Fibroblast of skin of left quadriceps (primary cell): ENCODE measurements around the gene EYA3.
A peak's percentile ranks its signal among the peaks of the same experiment; 100 is the strongest.

ENCODE experiments used
- DNase-seq, 2 experiments: peaks; one replicate each; pipeline ENCODE4 v3.0.0-alpha.2; 2013; ENCODE audit warnings: low read depth in 2 of 2

EYA3 gene

GRCh38 chr1:28088168-28088961 lies at the start of gene EYA3:
TSS of gene EYA3 (minus strand) at chr1:28088610. CDS start at chr1:28058026, 30,584 bp downstream.
- DNase-seq: peak; percentile 94 to 95

GRCh38 chr1:28136922-28137613 lies 48.7 kb upstream of the EYA3 start:
- DNase-seq: no peak

GRCh38 chr1:28136169-28136921 lies 47.9 kb upstream of the EYA3 start:
- DNase-seq: no peak

GRCh38 chr1:28135371-28136168 lies 47.2 kb upstream of the EYA3 start:
- DNase-seq: no peak

GRCh38 chr1:28134651-28135207 lies 46.3 kb upstream of the EYA3 start:
- DNase-seq: no peak

- DNase-seq: no peak
Measured at GRCh38 chr1:28132171-28133167, 44.1 kb upstream of the EYA3 start.

DNA sequence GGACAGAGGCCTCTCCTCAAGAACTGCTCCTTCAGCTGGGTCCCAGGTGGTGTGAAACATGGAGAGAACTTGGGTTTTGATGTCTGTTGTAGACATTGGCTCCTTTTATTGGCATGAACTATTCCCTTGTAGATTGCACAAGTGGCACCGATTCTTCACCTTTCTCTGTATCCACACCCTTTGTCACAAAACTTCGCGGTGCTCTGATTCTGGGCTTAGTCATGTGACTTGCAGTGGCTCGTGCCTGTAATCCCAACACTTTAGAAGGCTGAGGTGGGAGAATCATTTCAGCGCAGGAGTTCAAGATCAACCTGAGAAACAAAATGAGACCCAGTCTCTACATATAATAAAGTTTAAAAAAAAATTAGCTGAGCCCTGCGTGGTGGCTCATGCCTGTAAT lies 42.5 kb upstream of the EYA3 start:
- no peak for DNase-seq

- DNase-seq: no peak
Measured at GRCh38 chr1:28129150-28129549, 40.7 kb upstream of the EYA3 start.

DNA sequence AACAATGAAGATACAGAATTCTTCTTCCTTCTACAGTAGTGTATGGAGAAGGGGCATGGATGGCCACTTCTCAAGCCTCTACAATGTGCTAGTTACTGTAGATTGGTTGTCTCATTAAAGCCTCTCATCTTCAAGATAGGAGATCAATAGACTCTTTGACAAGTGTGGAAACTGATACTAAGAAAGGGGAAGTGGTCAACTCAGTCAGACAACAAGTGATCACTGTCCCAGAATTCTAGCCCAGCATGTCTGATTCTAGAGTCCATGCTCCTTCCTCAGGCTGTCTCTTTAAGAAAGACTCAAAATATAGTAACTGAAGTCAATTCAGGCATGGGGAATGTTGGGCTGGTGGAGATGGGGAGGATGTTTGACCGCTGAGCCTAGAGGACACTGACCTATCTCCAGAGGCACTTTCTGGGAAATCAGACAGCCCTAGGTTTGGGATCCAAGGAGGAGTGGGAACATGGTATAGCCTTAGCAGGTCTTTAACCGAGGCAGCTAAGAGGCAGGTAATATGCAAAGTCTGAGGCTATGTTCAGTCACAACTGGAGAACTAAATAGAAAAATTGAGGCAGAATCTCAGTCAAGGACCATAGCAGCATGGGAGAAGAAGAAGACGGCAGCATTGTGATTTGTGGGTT lies 39.3 kb upstream of the EYA3 start:
- DNase-seq: no peak

DNA sequence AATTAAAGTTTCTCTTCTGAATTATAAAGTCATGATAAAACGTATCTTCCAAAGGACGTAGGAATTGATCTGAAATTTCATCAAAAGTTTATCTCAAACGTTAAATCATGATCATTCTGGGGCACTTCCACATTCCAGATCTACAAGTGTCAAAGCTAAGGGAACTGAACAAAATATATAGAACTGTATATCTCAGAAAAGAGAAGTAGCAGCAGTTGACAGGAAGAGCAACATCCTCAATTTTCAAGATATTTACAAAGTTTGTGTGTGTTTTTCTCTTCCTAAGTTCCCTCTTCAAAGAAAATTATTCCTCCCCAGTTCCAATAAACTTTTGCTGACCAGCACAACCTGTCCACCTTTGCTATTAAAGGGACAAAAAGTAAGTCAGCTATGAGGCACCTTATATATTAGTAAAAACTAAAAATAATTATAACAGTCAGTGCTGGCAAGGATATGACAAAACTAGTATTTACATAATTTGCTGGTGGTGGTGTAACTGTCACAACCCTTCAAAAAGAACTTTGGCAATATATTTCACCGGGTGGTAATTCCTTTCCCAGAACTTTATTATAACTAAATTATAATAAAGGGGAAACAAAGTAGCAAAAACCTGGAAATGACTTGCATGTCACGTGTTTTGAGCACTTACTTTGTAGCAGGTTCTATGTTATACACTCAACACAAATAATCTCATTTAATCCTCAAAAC lies 38.5 kb upstream of the EYA3 start:
- DNase-seq: no peak

DNA sequence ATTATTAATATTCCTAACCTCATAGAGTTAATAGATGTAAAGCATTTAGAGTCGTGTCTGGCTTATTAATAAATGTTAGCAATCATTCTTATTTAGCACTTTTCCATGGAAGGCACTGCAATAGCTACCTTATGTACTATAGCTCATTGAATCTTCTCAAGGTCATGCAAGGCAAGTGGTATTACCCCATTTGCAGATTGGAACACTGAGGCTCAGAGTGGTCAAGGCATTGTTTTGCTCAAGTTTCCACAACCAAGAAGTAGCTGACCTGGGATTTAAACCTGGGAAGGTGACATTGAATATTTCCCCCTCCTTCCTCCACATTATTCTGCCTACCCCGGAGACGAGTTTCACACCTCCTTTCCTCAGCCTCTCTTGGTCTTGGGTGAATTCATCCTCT lies 37.8 kb upstream of the EYA3 start:
- no peak for DNase-seq

DNA sequence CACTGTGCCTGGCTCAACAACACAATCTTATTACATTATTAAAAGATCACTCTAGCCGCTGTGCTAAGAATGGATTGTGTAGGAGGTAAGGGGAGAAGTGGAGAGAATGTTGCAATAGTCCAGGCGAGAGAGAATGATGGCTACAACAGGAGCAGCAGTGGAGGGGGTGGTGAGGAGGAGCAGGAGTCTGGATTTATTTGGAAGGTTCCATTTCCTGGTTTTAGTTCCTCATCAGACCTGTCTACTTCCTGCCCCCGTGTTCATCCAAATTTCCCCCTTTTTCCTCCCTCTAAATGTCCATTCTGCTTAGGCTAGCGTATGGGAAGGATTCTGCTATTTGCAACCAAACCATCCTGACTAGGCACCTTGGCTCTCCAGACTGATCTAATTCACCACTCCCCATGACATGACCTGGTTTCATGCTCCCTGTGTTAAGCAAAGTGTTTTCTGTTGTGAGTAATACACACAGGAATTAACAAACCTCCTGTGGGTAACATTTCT lies 35.1 kb upstream of the EYA3 start:
- peak; percentile 25 to 31 for DNase-seq

DNA sequence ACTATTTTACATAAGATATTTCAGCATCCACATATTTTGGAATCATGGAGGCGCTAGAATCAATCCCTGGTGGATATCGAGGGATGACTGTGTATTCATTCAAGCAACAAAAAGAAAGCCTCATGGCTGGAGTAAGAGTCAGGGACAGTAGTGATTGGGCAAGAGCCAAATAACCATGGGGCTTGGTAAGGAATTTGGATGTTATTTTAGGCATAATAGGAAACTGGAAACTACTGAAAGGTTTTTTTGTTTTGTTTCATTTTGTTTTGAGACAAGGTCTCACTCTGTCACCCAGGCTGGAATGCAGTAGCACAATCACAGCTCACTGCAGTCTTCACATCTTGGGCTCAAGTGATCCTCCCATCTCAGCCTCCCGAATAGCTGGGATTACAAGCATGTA lies 33.8 kb upstream of the EYA3 start:
- no peak for DNase-seq

- DNase-seq: no peak
Measured at GRCh38 chr1:28119556-28119955, 31.1 kb upstream of the EYA3 start.

- DNase-seq: no peak
Measured at GRCh38 chr1:28118640-28119307, 30.4 kb upstream of the EYA3 start.

DNA sequence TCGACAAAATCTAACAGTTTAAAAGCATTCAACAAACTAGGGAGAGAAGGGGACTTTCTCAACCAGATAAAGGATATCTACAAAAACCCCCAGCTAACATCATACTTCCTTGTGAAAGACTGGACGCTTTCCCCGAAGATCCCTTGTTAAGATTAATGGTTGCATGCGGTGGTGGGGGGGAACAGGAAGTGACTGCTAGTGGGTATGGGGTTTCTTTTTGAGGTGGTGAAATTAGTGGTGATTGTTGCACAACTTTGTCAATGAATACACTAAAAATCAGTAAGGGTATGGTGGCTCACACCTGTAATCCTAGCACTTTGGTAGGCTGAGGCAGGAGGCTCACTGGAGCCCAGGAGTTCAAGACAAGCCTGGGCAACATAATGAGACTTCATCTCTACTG lies 26.9 kb upstream of the EYA3 start:
- no peak for DNase-seq

DNA sequence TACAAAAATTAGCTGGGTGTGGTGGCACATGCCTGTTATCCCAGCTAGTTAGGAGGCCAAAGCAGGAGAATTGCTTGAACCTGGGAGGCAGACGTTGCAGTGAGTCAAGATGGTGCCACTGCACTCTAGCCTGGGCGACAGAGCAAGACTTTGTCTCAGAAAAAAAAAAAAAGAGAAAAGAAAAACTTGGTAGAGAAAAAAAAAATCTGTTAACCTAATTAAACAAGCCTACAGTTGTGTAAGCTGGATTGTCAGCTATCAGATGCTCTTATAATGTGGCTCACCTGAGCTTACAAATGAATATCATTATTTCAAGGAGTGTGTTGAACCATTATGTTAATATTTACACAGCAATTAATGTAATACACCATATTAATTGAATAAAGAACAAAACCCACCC lies 26.4 kb upstream of the EYA3 start:
- no peak for DNase-seq

- DNase-seq: no peak
Measured at GRCh38 chr1:28113242-28113572, 24.8 kb upstream of the EYA3 start.
